Ishikawa (cell line): ENCODE data around the gene TBC1D5.

ENCODE experiments used
- CEBPB ChIP-seq: IDR thresholded peaks from 2 replicates; pipeline ENCODE4 v1.6.1; 2012
- EGR1 ChIP-seq: IDR thresholded peaks from 2 replicates; pipeline ENCODE4 v1.6.1; 2012
- FOXM1 ChIP-seq: IDR thresholded peaks from 2 replicates; pipeline ENCODE4 v1.6.1; 2012; ENCODE audit warnings: low read depth, borderline replicate concordance
- RAD21 ChIP-seq: IDR thresholded peaks from 2 replicates; pipeline ENCODE4 v1.6.1; 2012; ENCODE audit warnings: low read depth
- TCF12 ChIP-seq: IDR thresholded peaks from 2 replicates; pipeline ENCODE4 v1.6.1; 2012; ENCODE audit warnings: low read depth
- TEAD4 ChIP-seq: IDR thresholded peaks from 2 replicates; pipeline ENCODE4 v1.6.1; 2012
- YY1 ChIP-seq: IDR thresholded peaks from 2 replicates; pipeline ENCODE4 v1.6.1; 2012; ENCODE audit warnings: low read depth
- TF ChIP-seq, protein P1 (sequence below): IDR thresholded peaks from 2 replicates; pipeline ENCODE4 v1.6.1; 2012
- TF ChIP-seq, protein P2 (sequence below): IDR thresholded peaks from 2 replicates; pipeline ENCODE4 v1.6.1; 2012; ENCODE audit warnings: low read depth, mild to moderate bottlenecking

DNA sequence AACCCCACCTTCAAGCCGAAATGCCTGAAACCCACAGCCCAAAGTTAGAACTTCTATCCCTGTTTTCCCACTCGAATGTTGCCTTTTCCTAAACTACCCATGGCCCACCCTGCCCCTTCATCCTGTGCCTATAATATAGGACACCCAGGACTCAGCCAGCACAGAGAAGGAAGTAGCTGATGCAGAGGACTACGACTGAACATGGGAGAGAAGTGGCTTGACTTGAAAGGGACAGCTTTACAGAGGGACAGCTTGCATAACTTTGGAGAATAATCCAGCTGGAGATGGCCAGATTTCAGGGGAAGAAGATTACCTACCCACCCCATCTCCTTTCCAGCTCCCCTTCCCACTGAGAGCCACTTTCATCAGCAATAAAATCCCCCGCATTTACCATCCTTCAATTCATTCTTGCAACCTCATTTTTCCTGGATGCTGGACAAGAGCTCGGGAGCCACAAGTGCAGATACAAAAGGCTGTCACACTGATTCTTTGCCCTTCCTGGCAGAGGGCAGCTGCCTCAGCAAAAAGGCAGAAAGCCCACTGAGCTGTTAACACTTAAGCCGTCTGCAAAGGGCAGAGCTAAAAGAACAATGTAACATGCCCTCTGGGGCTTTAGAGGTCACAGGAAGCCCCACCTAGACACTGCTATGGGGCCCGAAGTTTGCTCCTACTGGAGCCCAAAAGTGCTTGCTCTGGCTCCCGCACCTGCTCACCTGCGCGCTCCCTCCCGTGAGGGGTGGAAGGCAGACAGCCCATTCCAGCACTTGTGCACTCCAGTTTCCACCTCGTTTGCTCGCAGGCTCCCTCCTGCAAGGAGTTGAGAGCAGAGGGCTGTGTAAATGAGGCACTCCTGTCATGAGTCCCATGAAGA, 224.0 kb downstream of the TBC1D5 start:
- TF ChIP-seq, protein P1, sequence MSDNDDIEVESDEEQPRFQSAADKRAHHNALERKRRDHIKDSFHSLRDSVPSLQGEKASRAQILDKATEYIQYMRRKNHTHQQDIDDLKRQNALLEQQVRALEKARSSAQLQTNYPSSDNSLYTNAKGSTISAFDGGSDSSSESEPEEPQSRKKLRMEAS = no peak
- no peak for TF ChIP-seq FOXM1
- no peak for TF ChIP-seq YY1
- TF ChIP-seq, protein P2, sequence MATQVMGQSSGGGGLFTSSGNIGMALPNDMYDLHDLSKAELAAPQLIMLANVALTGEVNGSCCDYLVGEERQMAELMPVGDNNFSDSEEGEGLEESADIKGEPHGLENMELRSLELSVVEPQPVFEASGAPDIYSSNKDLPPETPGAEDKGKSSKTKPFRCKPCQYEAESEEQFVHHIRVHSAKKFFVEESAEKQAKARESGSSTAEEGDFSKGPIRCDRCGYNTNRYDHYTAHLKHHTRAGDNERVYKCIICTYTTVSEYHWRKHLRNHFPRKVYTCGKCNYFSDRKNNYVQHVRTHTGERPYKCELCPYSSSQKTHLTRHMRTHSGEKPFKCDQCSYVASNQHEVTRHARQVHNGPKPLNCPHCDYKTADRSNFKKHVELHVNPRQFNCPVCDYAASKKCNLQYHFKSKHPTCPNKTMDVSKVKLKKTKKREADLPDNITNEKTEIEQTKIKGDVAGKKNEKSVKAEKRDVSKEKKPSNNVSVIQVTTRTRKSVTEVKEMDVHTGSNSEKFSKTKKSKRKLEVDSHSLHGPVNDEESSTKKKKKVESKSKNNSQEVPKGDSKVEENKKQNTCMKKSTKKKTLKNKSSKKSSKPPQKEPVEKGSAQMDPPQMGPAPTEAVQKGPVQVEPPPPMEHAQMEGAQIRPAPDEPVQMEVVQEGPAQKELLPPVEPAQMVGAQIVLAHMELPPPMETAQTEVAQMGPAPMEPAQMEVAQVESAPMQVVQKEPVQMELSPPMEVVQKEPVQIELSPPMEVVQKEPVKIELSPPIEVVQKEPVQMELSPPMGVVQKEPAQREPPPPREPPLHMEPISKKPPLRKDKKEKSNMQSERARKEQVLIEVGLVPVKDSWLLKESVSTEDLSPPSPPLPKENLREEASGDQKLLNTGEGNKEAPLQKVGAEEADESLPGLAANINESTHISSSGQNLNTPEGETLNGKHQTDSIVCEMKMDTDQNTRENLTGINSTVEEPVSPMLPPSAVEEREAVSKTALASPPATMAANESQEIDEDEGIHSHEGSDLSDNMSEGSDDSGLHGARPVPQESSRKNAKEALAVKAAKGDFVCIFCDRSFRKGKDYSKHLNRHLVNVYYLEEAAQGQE = no peak
- TF ChIP-seq CEBPB = no peak
- TF ChIP-seq EGR1 = no peak
- no peak for TF ChIP-seq TEAD4
- TF ChIP-seq TCF12 = no peak
- no peak for TF ChIP-seq RAD21
